ENCODE measurements around the gene ZNF329. TPM values are rescaled to one million over a fixed set of nuclear protein-coding genes. Genes with fewer than 3 reads are reported as not detected.

ZNF329 gene
- total RNA-seq, 1 experiment from 2014 or later: 1.7 TPM

GRCh38 chr19:58170860-58171259 lies 20.3 kb upstream of the ZNF329 start:
- POLR2A ChIA-PET: interaction anchor here (0.7 kb wide), 1 partner anchor 219 kb away, joined by 3 read pairs; no protein-coding TSS in a partner anchor
- Histone ChIP-seq H3K27ac (ENCODE audit: low read depth, low read length) (no peak overlapping the region), H3K4me1 (ENCODE audit: control insufficient read depth in 1 of 2, insufficient read depth in 2 of 2, low read length in 2 of 2) (no peaks in the 10 kb centered on the region), H3K36me3 (ENCODE audit: control insufficient read depth in 1 of 2, insufficient read depth in 2 of 2, low read length in 2 of 2) (no peaks in the 10 kb centered on the region), H3K27me3 (ENCODE audit: insufficient read depth, low read length) (no peaks in the 10 kb centered on the region), H3K9me2 (ENCODE audit: insufficient read depth) (no peaks in the 10 kb centered on the region), H3K4me3 (replicated peaks in 1 of 2; ENCODE audit: low read depth in 1 of 2, low read length in 2 of 2) (no peak overlapping the region), H3K4me2 (ENCODE audit: low read length) (no peak overlapping the region), H2AFZ (ENCODE audit: low read depth, low read length, poor library complexity, severe bottlenecking) (no peak overlapping the region), H3K9ac (ENCODE audit: low read length) (no peak overlapping the region), H3K9me3 (ENCODE audit: control insufficient read depth in 1 of 2, insufficient read depth in 1 of 2, low read depth in 1 of 2, low read length in 2 of 2) (peaks cover 20 to 28% of the 10 kb centered on the region in 2 experiments; a peak in 2 of 4 replicates), H4K20me1 (ENCODE audit: insufficient read depth) (no peaks in the 10 kb centered on the region), H3K79me2 (ENCODE audit: insufficient read depth, low read length) (no peaks in the 10 kb centered on the region)
- no peak for DNase-seq (ENCODE audit: low read depth, low spot score)
- BruUV-seq (replicated peaks): no TSS peak
- intact Hi-C loops (cut with micrococcal nuclease): no loop called here
- TF ChIP-seq FOSL1 (IDR thresholded peaks at IDR 0.05; ENCODE audit: low read depth) (no peak), TCF7L2 (IDR thresholded peaks at IDR 0.05; ENCODE audit: borderline replicate concordance, extremely low read depth, insufficient read depth, insufficient read length) (no peak), SRF (IDR thresholded peaks at IDR 0.05; ENCODE audit: low read depth) (no peak), EZH2 (IDR thresholded peaks at IDR 0.05) (no peak), EGR1 (IDR thresholded peaks at IDR 0.05; ENCODE audit: low read depth) (no peak), ZNF274 (IDR thresholded peaks at IDR 0.05; ENCODE audit: low read depth, low read length) (no peak), SP1 (IDR thresholded peaks at IDR 0.05; ENCODE audit: low read depth) (no peak), POLR2AphosphoS5 (IDR thresholded peaks at IDR 0.05; ENCODE audit: low read depth, low read length) (no peak), ZBTB33 (IDR thresholded peaks at IDR 0.05; ENCODE audit: extremely low read depth, insufficient replicate concordance, low read length) (no peak), CEBPB (IDR thresholded peaks at IDR 0.05; ENCODE audit: low read depth) (no peak), JUND (IDR thresholded peaks at IDR 0.05) (no peak), EZH2phosphoT487 (IDR thresholded peaks at IDR 0.05; ENCODE audit: borderline replicate concordance) (no peak), REST (IDR thresholded peaks at IDR 0.05; ENCODE audit: low read depth) (no peak), ZFX (IDR thresholded peaks at IDR 0.05) (no peak), POLR2A (IDR thresholded peaks at IDR 0.05; ENCODE audit: borderline replicate concordance, extremely low read depth, insufficient read depth, insufficient read length) (no peak)
- CTCF ChIA-PET: no interaction called here
- RAD21 ChIA-PET (ENCODE audit: low non-redundant PET in 1 of 2, low total read pairs in 2 of 2, uncharacterized antibody in 2 of 2, unreplicated experiment in 2 of 2): no interaction called here
- ATAC-seq: no peak
